GM23248 (cell line): ENCODE measurements around the gene KCTD13.

Experiments used
- EZH2 ChIP-seq: fragments of 200-600 bp; sonication (generic); IDR thresholded peaks from 2 replicates; pipeline ENCODE4 v1.6.1; 2018; ENCODE audit warnings: antibody characterized with exemption, mild to moderate bottlenecking; ENCODE audit not compliant: insufficient read depth, poor library complexity, severe bottlenecking
- EZH2phosphoT487 ChIP-seq: fragments of 200-600 bp; sonication (generic); IDR thresholded peaks from 2 replicates; pipeline ENCODE4 v1.6.1; 2018; ENCODE audit warnings: antibody characterized with exemption, moderate library complexity, mild to moderate bottlenecking, low read depth; ENCODE audit not compliant: insufficient read depth

DNA sequence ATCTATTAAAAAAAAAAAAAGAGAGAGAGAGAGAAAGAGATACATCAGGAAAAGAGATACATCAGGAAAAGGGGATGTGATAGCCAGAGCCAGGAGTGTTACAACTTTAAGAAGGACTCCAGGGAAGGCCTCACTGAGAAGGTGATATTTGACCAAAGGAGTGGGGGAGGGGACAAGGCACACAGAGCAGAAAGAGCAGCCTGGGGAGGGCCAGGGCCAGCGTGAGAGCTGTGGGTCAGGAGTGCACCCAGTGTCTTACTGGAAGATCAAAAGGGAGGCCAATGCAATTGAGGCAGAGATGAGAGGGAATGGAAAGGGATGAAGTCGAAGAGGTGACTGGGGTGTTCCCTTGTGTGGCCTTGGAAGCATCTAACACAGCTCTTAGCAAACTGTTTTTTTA lies 18.1 kb downstream of the KCTD13 start:
- TF ChIP-seq EZH2 (no peak), EZH2phosphoT487 (no peak)
